Stimulated activated CD8-positive, alpha-beta memory T cell treated with anti-CD3 and anti-CD28 coated beads, Interleukin-4, amount 100 ng/mL, for 48 hours (primary cell): Measurements from ENCODE around the gene ZMIZ1.

Source experiments
- DNase-seq: peaks from one replicate; pipeline ENCODE4 v3.0.0-alpha.2; 2020

The ZMIZ1 gene

DNA sequence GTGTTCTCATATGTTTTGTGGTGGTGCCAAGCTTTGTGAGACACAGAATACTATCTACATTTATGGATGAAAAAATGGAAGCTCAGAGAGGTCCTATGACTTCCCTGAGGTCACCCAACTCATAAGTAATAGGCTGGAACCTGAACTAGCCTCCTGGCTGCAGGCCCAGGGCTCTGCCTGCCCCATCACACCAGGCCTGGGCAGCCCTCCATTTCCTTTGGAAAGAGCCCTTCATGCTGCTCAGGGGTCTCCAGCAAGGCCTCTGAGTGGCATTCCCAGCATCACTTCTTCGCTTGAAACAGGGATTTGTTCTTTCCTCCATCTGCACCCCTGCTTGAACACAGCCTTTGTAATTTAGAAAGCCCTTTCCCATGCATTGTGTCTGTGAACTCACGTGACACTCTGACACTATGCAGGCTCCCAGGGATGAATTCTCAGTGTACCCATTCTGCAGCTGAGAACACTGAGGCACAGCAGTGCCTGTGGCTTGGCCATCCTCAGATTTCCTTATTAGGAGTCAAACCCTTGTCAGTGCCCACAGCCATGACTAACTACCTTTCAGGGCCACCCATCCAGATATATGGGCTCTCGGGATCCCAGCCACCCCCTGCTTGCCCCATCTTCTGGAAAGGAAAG, 150.7 kb downstream of the ZMIZ1 start:
- no peak for DNase-seq

DNA sequence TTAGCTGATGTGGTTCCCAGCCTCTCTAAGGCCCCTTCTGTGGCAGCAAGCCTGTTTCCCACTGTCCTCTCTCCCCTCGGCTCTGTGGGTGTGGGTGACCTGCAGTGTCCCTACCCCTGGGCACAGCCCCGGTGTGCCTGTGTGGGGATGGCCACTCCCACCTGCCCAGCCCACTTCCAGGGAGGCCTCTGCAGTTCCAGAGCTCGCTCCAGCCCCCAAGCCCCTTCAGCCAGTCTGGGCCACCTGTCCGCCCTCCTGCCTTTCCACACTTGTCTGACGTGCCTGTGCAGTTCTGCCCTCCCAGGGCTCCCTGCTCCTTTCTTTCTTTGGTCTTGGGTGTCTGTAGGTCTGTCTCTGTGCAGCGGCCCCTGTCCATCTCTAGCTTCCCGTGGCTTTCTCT, 151.5 kb downstream of the ZMIZ1 start:
- no peak for DNase-seq

DNA sequence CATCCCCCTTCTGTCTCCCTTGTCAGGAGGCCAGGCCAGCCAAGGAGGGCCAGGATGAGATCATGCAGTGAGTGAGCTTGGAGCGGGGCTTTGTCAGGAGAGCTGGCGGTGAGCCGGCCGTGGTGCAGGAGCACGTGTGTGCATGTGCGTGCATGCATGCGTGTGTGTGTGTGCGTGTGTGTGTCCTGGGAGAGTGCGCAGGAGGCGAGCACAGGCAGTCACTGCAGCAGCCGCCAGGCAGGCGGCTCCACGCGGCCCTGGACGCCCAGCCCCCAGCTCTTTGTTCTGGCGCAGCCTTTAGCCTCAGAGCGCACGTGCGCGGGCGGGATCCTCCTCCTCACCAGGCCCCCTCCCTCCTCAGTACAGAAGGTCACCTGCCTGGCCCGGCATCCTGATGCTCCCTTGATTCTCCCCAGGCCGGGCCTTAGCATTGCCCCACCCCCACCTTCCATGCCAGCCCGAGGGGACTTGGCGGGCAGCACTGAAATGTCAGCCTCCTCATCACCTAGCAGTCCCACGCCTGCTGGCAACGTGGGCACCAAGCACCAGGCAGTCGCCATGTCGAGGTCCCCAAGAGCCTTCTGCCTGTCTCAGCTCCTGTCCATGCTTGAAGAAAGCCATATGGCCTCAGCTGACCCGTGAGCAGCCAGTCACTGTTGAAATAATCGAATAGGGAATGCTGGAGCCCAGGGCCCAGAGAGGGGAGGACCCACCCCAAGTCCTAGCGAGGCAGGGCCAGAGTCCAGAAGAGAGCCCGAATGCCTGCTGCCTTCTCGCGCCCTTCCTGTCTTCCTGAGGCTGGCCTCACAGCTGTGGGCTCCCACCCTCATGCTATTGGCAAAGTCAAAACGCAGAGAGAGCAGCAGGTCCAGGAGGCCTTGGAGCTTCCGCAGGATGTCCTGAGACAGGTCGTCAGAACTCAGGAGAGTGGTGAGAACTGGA, 152.6 kb downstream of the ZMIZ1 start:
- DNase-seq = no peak

DNA sequence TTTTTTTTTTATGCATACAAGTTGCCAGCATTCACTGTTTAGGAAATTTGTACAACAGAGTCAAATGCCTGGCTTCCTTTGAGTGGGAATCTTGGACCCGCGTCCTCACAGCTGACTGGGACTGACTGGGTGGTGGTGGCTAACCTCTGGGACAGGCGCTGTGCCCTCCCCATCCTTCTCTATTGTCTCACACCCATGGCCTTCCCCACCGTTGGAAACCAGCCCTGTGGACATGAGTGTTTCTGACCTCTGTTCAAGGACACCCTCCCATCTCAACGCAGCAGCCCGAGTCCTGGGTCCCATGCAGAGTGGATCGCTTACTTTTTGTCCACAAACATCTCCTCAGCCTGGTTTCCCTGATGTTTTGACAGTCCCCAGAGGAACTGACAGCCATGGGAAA, 153.4 kb downstream of the ZMIZ1 start:
- DNase-seq = no peak

DNA sequence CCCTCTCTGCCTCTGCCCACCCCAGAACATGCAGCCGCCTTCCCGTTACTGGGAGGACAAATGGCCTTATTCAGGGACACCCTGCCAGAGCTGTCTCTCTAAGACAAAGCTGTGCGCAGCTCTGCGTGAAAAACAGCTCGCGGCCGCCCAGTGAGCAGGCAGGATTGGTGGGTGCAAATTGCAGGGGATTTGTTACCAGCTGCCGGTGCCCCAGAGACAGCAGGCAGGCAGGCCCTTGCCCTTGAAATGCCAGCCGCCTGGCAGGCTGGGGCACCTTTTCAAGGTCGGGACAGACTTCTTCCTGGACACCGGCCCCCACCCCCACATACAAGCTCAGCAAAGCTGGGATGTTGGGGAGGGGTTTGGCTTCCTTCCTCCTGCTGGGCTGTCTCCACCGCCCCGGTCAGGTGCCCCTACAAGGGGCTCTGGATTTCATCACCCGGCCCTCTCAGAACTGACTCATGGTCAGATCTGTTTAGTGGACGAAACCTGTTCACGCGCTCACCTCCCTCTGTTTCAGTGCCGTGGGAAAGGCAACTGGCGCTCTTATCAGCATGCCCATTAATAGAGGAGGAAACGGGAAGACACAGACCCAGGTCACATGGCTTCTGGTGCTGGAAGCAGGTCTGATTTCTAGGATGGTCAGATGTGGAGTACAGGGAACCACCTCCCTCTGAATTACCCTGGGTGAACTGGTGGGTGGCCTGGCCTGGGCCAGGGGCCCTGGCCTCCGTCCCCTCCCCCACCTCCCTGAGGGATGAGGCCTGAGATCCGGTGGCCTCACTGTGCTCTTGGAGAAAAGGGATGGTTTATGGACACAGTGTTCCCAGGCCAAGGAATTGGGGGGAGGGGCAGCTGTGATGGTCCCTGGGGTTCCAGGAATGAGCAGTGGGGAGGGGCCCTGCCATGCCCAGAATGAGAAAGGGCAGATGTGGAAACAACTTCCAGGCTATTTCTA, 154.6 kb downstream of the ZMIZ1 start:
- no peak for DNase-seq

DNA sequence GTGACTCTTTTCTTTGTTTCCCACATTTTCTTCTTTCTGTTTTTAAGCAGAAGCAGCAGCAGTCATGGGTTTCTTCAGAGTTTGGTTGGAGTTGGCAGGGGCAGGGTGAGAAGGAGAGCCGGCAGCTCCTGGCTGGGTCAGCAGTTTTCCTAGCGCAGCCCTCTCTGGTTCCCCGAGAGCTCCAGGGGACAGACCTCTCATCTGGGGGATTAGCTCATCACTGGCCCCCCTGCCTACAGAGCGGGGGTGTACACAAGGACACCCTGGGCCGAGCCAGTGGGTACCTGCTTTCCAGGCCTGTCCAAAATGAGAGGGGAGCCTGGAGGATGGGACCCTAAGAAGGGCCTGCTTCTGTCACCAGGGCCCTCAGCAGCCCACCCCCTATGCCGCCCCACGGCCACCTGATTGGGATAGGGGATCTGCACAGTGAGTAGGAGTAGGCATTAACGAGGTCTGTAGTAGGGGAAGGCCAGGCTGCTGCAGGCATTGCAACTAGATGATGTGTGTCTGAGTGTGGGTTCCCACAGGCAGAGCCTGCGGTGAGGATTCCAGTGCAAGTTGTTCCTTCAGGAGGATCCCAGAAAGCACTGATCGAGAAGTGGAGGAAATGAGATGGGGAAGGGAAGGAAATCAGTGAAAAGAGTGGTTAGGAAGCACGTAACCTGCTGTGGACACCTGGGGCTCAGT, 155.6 kb downstream of the ZMIZ1 start:
- DNase-seq = no peak

DNA sequence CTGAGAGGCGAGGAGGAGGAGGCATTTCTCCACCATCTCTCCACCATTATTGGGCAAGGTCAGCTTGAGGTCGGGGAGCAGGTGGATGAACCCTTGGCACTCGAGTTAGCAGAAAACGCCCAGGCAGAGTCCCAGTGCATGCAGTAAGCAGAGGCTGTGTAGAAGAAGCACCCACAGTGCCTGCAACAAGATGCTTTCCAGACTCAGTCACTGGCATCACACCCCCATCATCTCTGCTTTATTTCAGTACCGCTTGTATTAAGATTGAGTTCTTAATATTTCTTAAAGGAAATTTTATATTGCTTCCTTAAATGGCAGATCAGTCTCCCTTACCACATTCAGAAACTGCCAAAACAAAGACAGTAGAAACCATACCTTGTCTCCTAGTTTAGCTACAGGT, 156.2 kb downstream of the ZMIZ1 start:
- no peak for DNase-seq

DNA sequence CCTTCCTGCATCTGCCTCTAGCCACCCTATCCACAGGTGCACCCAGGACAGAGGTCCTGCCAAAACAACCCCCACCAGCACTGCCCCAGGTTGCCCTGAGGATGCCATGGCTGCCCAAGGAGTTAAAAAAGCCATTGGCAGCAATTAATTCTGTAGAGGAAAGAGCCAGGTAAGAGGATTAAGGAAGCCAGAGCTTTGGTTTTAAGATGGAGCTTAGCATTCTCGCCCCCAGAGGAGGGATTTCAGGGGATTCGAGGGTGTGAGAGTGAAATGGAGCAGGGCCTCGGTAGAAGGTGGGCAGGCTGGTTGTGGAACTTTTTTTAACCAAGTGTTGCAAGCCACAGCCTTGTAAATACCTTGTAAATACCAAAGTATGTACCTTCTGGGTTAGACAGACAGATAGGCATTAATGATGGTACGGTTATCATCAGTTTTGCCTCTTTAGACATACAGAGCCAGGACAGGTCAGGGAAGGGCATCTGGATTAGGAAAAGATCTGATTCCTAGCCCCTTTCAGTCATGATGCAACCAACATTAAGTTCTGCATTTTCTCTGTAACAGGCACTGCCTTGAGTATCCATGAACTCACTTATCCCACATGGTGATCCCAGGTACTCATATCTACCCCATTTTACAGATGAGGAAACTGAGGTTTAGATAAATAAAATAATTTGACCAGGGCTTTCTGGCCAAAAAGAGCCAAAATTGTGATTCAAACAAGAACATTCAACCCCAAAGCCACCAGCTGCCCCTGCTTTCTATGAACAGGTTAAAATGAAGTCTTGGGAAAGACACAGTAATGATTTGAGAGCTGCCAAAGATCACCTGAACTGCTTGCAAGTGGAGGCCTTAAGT, 157.9 kb downstream of the ZMIZ1 start:
- DNase-seq = no peak

DNA sequence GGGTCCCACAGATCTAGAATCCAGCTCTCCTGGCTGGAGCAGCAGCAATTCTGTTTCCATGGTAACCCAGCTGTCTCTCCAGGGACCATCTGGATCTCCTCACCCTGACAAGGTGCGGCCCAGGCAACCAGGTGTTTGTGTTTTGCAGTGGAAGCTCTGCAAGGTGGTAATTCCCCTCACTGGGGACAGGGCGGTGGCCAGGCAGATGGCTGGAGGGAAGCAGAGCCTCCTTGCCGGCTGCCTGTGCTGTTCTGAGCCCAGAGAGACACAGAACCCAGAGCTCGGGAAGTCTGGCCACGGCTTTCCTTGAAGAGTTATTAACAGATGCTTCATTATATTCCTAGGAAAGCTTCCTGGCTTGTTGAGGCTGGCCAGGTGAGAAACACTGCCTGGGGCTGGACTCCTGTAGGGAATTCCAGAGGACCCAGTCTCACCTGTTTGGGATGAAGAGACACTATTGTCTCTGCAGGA, 160.3 kb downstream of the ZMIZ1 start:
- no peak for DNase-seq

DNA sequence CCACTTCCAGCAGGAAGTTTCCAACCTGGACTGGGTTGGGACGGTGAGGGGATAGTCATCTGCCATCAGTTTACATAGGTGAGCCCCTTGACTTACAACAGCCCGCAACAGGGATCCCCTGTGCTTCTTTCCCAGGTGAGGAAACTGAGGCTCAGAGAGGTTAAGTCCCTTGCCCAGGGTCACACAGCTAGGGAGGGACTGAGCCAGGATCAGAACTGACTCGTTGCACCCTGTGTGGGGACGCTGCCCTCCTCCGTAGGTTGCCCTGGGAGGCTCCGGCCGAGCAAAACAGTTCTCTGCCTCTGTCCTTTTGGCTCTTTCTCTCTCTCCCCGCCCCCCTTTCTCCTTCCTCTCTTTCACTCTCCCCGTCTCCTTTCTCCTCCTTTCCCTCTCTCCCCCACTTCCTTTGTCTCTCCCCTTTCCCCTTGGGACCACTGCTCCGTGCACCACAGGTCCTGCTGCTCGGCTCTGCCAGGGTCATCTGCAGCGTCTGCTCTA, 161.1 kb downstream of the ZMIZ1 start:
- no peak for DNase-seq

DNA sequence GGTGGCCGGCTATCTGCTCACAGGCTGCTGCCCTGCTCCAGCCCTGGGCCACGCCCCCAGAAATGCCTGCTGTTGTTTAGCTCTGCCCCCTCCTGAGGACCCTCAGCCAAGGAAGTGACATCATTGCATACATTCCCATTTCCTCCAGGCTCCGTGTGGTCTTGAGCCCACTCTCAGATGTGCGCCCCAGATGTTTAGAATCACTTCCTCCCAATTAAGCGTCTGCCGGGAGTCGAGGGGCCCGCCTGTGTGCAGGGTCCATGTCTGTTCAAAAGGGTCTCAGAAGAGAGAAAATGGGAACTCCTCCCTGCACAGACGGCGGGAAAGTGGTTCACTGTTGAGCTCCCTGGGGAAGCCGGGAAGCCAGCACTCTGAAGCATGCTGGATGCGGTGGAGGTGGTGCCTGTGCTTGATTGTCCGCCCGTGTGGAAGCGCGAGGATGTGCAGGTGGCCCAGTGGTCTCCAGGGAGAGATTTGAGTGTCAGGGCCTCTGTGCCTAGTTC, 161.6 kb downstream of the ZMIZ1 start:
- no peak for DNase-seq

DNA sequence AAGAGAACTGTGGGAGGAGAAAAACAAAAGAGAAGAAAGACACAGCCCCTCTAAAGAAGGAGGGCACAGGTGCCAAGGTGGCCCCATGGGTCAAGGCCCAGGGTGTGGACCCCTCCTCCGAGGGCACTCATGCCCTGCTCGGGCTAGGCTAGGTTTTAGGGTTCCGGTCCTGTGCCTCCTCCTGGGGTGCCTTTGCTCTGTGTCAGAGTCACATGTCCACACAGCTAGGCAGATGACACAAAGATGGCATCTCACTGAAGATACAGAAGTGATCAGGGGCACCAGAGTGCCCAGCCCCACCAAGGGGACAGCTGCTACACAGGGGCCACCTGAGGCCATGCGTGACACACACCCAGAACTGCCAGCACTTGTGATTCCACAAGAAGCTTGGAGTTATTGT, 162.1 kb downstream of the ZMIZ1 start:
- no peak for DNase-seq

DNA sequence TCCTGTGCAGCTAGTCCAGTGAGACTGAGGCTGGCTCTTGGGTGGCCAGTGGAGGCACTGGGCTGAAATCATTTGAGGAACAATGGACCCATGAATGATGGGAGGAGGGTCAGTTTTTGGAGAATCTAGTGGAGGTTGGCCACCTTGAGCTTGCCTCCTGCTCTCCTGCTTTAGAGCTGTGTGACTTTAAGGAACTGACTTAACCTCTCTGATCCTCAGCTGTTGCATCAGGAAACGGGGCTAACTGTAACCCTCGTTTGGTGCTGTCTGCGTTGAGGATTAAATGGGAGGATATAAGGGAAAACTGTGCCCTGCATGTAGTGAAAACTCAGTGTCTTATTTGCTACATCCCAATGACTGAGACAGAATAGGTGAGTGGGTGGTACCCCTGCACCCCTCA, 163.1 kb downstream of the ZMIZ1 start:
- DNase-seq = no peak

DNA sequence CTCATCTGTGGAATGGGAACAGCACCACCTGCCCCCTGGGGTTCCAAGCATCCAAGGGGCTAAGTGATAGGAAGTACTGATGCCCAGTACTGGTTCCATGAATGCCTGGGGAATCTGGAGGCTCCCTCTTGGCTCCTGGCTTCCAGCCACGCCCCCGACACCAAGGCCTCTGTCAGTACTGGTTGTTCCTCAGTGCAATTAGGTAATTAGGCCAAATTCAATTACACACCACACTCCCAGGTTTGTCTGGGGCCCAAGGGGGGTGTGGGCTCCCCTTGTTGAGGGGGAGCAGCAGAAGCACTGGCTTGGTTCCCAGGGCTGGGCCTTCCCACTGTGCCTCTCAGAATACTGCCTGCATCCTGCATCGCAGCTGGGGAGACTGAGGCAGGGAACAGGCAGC, 164.1 kb downstream of the ZMIZ1 start:
- DNase-seq = no peak

DNA sequence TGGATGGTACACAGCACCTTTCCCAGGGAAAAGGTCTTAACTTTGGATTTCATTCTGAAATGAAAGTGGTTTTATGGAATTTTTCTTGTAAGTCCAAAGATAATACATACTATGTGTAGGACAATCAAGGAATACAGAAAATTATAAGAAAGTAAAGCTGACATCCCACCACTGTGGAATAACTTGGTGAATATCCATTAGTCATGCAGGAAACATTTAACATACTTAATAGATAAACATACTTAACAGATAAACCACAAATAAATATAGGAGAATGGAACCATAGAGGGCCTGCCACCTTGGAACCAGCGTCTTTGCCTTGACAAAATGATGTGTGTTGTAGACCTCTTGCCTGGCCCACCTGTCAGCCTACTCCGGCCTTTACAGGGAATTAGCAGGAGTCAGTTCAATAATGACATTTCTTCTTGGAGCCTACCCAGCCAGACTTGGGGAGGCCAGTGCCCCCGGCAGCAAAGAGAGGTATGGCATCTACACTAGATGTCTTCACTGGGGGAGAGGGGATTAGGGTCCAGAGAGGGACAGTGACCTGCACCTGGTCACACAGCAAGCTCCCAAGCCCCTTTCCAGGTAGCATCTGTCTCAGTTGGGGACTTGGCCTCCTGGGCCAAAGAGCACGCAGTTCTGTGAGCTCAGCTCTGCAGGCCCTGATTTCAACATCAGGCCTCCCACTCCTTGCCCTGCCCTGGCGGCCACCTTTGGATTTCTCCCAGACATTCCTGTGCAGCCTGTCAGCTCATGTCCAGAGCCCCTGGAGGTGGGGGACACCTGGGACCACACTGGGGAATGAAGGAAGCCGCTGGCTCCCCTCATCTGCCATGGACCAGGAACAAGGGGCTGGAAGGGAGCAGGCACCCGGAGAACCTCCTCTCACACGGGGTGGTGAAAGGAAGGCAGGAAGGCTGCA, 165.9 kb downstream of the ZMIZ1 start:
- DNase-seq = no peak

DNA sequence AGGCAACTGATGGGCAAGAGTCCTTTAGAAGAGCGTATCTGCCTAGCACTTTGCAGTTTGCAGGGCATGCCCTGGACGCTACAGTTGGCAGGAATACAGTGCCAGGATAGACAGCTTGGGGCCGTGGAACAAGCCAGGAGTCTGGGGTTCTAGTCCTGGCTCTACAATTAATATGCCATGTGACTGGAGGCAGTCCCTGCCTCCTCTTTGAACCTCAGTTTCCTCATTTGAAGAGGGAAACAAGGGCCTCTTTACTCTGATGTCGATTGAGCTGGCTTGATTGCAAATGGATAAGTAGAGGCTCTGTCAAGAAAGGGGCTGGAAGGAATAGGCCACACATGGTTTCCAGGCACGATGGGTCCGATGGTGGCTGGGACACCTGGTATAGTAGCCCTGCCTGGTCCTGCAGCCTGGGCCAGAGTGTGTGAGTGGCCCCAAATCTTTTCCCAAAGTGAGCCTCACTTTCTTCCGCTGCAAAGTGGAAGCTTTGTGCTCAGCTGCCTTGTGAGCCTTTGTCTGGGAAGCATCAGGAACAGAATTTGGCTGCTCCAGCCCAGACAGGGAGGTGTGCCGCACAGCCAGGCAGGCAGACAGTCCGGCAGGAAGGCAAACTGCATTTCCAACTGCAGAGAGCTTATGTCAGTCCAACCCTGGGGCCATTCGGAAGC, 167.1 kb downstream of the ZMIZ1 start:
- no peak for DNase-seq

DNA sequence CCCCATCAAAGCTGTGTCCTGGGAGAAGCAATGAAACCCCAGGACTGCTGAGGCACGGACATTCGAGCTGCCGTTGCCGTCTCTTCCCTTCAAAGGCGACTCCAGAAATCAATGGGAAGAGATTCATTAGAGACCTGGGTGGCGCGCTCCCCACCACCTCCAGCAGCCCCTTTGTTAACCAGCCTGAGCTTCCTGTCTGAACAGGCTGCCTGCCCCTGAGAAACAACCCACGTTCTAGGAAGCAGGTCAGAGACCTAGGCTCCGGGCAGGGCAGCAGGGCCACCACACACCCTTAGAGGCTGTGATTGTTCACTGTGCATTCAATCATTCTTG, 167.6 kb downstream of the ZMIZ1 start:
- DNase-seq = no peak

DNA sequence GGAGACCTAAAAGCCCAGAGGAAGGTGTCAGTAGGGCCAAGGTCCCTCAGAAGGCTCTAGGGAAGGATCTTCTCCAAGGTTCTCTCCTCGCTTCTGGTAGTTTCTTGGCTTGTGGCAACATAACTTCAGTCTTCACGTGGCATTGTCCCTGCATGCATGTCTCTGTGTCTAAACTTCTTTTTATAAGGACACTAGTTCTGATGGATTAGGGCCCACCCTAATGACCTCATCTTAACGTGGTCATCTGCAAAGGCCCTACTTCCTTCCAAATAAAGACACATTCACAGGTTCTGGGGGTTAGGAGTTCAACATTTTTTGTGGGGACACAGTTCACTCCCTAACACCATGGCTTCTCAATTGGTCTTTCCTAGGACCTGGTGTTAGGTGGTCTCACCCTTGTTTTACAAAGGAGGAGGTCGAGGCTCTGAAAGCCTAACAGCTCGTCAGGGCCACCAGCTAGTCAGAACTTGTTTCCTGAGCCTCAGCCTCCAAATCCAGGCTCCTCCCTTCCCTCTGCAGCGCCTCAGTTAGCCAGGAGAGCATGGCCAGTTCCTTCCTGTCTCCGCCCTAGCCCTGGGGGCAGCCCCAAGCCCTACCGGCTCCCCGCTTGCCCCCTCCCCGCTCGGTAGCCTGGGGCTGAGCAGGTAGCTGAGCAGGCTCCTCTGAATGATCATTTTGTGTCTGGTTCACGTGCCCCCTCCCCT, 168.8 kb downstream of the ZMIZ1 start:
- no peak for DNase-seq

DNA sequence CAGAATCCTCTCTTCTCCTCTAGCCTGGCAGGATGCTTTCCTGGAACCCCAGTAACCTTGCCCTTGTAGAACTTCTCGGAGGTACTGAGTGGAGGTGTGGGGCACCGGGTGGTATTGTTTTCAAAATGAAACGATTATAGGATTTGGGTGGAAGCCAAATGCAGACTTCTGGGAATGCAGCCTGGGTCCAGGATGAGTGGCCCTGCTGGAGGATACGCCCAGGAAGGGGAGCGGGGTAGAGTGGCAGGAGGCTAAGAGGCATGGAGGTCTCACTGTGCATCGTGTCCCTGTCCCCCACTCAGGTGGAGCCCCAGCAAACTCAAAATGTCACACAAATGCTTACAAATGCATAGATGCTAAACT, 169.4 kb downstream of the ZMIZ1 start:
- DNase-seq = no peak
